ENCODE data around the gene MYO1D. TPM values are rescaled to one million over a fixed set of nuclear protein-coding genes. Genes with fewer than 3 reads are reported as not detected.
A peak's percentile ranks its signal among the peaks of the same experiment; 100 is the strongest.
"Not testable (repeated sequence)": the region's sequence is repeated elsewhere in the genome, so short reads cannot be mapped to it uniquely, and the experiment has no call there.

The MYO1D gene
- total RNA-seq = 22.8 and 23.4 TPM in 2 replicates

DNA sequence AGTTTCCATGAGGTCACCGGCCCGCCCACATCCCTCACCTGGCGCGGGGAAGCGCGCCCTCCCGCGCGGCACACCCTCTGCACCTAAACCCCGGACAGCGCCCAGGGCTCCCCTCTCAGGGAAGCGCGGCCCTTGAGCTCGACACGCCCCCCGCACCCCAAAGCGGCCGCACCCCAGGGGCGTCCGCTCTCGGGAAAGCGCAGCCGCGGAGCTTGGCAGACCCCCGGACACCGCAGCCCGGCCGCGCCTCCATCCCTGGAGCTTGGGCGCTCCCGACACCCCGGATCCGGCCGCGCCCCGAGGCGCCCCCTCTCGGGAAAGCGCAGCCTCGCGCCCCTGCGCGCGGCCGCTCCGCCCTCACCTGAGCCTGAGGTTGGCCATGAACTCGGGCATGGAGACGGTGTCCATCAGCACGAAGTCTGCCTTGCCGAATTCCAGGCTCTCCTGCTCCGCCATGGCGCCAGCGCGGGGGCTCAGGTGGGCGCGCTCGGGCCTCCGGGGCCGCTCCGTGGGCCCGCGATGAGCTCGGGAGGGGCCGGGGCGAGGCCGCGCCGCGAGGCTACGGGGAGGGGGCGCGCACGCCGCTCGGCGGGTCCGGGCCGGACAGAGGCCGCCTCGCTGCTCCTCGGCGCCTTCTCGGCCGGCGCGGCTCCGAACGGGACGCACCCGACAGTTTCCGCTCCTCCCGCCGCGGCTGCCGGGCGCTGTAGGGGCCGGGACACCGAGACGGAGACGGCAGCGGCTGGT lies at the start of gene MYO1D:
MYO1D (minus strand) TSS at position 708 of the 747 bp plus-strand sequence; CDS start at position 456, 252 bp downstream.
- Mint-ChIP-seq H3K4me1 (ENCODE audit: low read depth) (peaks cover 27% of the 10 kb centered on the region), H3K27ac (peak within 1 kb of the TSS; percentile 79)

DNA sequence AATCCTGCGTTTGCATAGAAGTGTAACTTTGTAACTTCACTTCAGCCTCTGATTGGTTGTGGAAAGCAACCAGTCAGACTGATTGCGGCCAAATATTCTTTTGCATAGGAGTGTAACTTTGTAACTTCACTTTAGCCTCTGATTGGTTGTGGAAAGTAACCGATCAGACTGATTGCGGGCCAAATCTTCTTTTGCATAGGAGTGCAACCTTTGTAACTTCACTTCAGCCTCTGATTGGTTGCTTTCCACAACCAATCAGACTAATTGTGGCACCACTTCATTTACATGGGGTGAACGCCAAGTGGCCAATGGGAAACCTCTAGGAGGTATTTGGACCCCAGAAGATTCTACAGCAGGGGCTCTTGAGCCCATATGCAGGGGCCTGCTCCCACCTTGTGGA lies 49.3 kb upstream of the MYO1D start:
- Mint-ChIP-seq H3K27ac (no peak overlapping the region), H3K4me3 (ENCODE audit: low read depth) (no peak overlapping the region), H3K36me3 (ENCODE audit: low read depth) (no peaks in the 10 kb centered on the region), H3K9me3 (no peaks in the 10 kb centered on the region), H3K4me1 (ENCODE audit: low read depth) (peaks cover 2% of the 10 kb centered on the region), H3K27me3 (ENCODE audit: low read depth) (peaks cover 18% of the 10 kb centered on the region)
- intact Hi-C loops (cut with micrococcal nuclease) = no loop called here
- no peak for DNase-seq (ENCODE audit: low spot score)

More for the DNA sequence above, at the start of gene MYO1D:
- H3K27me3 Mint-ChIP-seq (ENCODE audit: low read depth) = peaks cover 16% of the 10 kb centered on the region
- no peaks in the 10 kb centered on the region for H3K9me3 Mint-ChIP-seq
- H3K36me3 Mint-ChIP-seq (ENCODE audit: low read depth) = peaks cover 3% of the 10 kb centered on the region
- DNase-seq (ENCODE audit: low spot score) = peak; percentile 65
- intact Hi-C loops (cut with micrococcal nuclease) = loop anchor here (1.0 to 5.0 kb wide), 5 partner anchors 34 to 96 kb away; no protein-coding TSS in a partner anchor
- H3K4me3 Mint-ChIP-seq (ENCODE audit: low read depth) = peak within 1 kb of the TSS; percentile 95

DNA sequence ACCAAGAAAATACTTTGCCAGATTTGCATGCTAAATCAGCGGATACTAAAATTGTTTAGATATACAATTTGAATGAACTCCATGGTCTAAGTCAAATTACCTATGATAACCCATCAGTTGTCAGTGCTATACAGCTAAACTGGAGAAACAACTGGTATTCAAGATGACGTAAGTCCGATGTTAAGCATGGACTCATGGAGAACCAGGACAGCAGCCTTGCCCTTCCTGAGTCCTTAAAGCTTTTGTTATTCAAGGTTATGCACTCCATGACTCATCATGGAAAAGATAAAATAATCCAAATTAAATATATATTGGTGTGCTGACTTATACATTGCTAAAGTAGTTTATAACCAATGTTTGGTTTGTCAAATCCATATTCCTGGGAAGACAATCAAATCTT lies 47.0 kb upstream of the MYO1D start:
- H3K27me3 Mint-ChIP-seq (ENCODE audit: low read depth); intact Hi-C loops (cut with micrococcal nuclease); H3K4me1 Mint-ChIP-seq (ENCODE audit: low read depth); H3K36me3 Mint-ChIP-seq (ENCODE audit: low read depth); H3K4me3 Mint-ChIP-seq (ENCODE audit: low read depth); H3K27ac Mint-ChIP-seq; DNase-seq (ENCODE audit: low spot score); H3K9me3 Mint-ChIP-seq: not testable (repeated sequence)

DNA sequence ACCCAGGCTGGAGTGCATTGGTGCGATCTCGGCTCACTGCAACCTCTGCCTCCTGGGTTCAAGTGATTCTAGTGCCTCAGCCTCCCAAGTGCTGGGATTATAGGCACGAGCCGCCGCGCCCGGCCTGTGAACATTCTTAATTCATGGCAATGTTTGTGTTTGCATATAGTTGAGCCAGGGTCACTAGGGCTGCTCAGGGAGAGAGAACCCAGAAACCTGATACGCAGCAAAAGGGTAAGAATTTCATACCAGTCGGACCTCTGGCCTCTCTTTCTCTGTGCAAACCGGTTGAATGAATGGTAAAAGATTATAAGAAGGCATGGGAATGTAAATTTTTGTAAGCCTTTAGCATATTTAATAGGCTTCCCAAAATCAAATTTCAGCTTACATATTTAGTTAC lies 44.1 kb upstream of the MYO1D start:
- Mint-ChIP-seq H3K27me3 (ENCODE audit: low read depth) (peaks cover 3% of the 10 kb centered on the region), H3K4me1 (ENCODE audit: low read depth) (peaks cover 23% of the 10 kb centered on the region), H3K4me3 (ENCODE audit: low read depth) (no peak overlapping the region), H3K9me3 (no peaks in the 10 kb centered on the region), H3K27ac (no peak overlapping the region), H3K36me3 (ENCODE audit: low read depth) (no peaks in the 10 kb centered on the region)
- intact Hi-C loops (cut with micrococcal nuclease) = no loop called here
- DNase-seq (ENCODE audit: low spot score) = no peak

DNA sequence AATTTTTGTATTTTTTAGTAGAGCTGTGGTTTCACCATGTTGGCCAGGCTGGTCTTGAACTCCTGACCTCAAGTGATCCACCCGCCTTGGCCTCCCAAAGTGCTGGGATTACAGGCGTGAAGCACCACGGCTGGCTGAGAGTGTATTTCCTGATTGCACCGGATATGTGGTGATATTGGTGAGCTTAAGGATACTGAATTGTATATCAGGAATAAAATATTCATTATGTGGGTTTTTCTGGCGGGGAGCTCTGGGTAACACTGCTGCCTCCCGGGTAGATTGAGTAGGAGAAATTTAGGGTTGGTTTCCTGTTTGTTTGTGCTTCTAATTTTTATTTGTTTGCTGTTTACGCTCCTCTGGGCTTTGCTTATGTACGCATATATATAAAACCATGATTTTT lies 43.4 kb upstream of the MYO1D start:
- no peaks in the 10 kb centered on the region for H3K27me3 Mint-ChIP-seq (ENCODE audit: low read depth)
- H3K36me3 Mint-ChIP-seq (ENCODE audit: low read depth) = no peaks in the 10 kb centered on the region
- no peak overlapping the region for H3K4me3 Mint-ChIP-seq (ENCODE audit: low read depth)
- H3K9me3 Mint-ChIP-seq = no peaks in the 10 kb centered on the region
- H3K27ac Mint-ChIP-seq = peak overlapping the region; percentile 26
- intact Hi-C loops (cut with micrococcal nuclease) = no loop called here
- peaks cover 28% of the 10 kb centered on the region for H3K4me1 Mint-ChIP-seq (ENCODE audit: low read depth)
- DNase-seq (ENCODE audit: low spot score) = no peak

DNA sequence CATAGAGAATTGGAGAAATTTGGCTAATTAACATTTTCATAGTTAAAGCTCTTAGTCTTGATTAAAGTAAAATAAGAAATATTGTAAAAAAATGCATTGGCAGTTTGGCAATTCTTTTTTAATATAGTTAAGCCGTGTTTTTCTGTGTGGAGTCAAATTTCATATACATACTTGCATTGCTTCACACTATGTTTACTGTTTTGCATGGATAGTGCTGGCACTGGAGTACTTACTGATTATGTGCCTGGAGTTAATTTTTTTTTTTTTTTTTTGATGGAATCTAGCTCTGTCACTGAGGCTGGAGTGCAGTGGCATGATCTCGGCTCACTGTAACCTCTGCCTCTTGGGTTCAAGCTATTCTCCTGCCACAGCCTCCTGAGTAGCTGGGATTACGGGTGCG lies 43.0 kb upstream of the MYO1D start:
- H3K27me3 Mint-ChIP-seq (ENCODE audit: low read depth); H3K36me3 Mint-ChIP-seq (ENCODE audit: low read depth); H3K9me3 Mint-ChIP-seq; H3K4me3 Mint-ChIP-seq (ENCODE audit: low read depth); DNase-seq (ENCODE audit: low spot score); H3K27ac Mint-ChIP-seq: not testable (repeated sequence)
- intact Hi-C loops (cut with micrococcal nuclease) = loop anchor here (10.0 kb wide), 1 partner anchor 395 kb away; no protein-coding TSS in a partner anchor
- peaks cover 32% of the 10 kb centered on the region for H3K4me1 Mint-ChIP-seq (ENCODE audit: low read depth)

DNA sequence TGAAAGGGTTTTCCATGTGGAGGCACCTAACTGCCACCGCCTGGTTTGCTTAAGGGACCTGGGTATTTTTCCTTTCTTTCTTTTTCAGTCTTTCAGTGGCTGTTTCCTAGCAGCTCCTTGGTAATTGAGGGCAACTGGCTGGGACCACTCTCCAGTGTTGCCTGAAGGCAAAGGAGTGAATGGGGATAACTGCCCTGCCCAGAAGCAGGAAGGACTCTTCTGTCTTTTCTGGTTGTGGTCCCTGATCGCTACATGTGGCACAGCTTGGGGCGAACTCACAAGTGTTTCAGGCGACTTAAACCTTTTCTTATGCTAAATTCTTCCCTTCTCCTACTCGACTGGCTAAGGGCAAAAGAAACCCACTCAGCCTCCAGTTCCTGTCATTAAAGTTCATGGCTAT lies 40.9 kb upstream of the MYO1D start:
- H3K9me3 Mint-ChIP-seq = peaks cover 5% of the 10 kb centered on the region
- peak overlapping the region; percentile 68 for H3K27ac Mint-ChIP-seq
- no peaks in the 10 kb centered on the region for H3K36me3 Mint-ChIP-seq (ENCODE audit: low read depth)
- peaks cover 51% of the 10 kb centered on the region for H3K4me1 Mint-ChIP-seq (ENCODE audit: low read depth)
- H3K4me3 Mint-ChIP-seq (ENCODE audit: low read depth) = peak overlapping the region; percentile 37
- H3K27me3 Mint-ChIP-seq (ENCODE audit: low read depth) = no peaks in the 10 kb centered on the region
- intact Hi-C loops (cut with micrococcal nuclease) = loop anchor here (10.0 kb wide), 1 partner anchor 393 kb away; no protein-coding TSS in a partner anchor
- no peak for DNase-seq (ENCODE audit: low spot score)

DNA sequence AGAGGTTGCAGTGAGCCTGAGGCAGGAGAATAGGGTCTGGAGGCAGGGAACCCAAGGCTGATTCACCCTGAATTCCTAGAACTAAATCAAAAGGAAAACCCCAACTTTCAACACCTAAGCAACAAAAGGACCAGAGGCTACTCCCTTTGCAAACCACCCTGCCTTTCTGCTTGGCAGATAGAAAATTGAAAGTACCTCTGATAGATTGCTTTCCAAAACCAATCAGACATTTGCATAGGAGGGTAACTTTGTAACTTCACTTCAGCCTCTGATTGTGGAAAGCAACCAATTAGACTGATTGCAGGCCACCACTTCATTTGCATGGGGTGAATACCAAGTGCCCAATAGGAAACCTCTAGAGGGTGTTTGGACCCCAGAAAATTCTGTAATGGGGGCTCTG lies 40.2 kb upstream of the MYO1D start:
- Mint-ChIP-seq H3K9me3 (peaks cover 5% of the 10 kb centered on the region), H3K4me1 (ENCODE audit: low read depth) (peaks cover 57% of the 10 kb centered on the region), H3K36me3 (ENCODE audit: low read depth) (no peaks in the 10 kb centered on the region), H3K4me3 (ENCODE audit: low read depth) (no peak overlapping the region), H3K27ac (peak overlapping the region; percentile 68), H3K27me3 (ENCODE audit: low read depth) (no peaks in the 10 kb centered on the region)
- no peak for DNase-seq (ENCODE audit: low spot score)
- intact Hi-C loops (cut with micrococcal nuclease) = loop anchor here (10.0 kb wide), 1 partner anchor 392 kb away; no protein-coding TSS in a partner anchor

DNA sequence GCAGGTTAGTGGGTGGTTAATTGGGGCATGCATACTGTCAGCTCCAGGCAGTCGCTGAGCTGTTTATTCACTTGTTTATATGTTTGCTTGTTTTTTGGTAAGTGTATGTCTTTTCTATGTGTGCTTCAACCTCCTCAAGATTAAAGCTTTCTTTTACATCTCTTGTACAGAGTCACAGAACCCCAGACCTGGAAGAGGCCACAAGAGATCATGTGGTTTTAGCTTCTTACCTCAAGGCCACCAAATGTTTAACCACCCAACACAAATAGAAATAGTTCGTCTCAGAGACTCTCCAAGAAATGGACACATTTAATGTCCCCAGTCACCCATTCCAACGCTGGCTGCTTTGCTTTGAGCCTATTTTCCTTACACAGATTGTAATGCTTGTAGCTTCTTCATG lies 39.2 kb upstream of the MYO1D start:
- intact Hi-C loops (cut with micrococcal nuclease) = loop anchor here (10.0 kb wide), 1 partner anchor 391 kb away; no protein-coding TSS in a partner anchor

DNA sequence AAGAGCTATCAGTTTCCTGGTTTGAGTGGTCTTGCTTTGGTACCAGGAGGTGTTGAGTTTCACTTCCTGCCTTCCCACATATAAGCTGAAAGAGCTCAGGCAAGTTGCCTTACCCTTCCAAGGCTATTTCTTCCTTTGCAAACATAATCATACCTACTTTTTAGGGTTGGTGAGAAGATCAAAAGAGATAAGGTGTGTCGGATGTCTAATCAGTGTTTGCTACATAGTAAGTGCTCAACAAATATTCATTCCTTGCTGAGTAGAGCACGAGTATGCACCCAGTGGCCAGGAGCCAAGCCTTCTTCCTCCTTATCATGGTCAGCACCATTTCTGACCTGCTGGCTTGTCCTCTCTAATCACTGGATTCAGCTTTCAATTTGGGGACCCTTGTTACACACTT lies 38.3 kb upstream of the MYO1D start:
- peak overlapping the region; percentile 30 for H3K4me3 Mint-ChIP-seq (ENCODE audit: low read depth)
- peak overlapping the region; percentile 93 for H3K27ac Mint-ChIP-seq
- no peaks in the 10 kb centered on the region for H3K36me3 Mint-ChIP-seq (ENCODE audit: low read depth)
- H3K4me1 Mint-ChIP-seq (ENCODE audit: low read depth) = peaks cover 58% of the 10 kb centered on the region
- H3K9me3 Mint-ChIP-seq = peaks cover 5% of the 10 kb centered on the region
- H3K27me3 Mint-ChIP-seq (ENCODE audit: low read depth) = no peaks in the 10 kb centered on the region
- DNase-seq (ENCODE audit: low spot score) = peak; percentile 7
- intact Hi-C loops (cut with micrococcal nuclease) = loop anchor here (2.0 to 10.0 kb wide), 2 partner anchors 14 to 390 kb away; partner anchors contain the start of gene TMEM98

More for the DNA sequence above, 39.2 kb upstream of the MYO1D start:
- H3K4me3 Mint-ChIP-seq (ENCODE audit: low read depth) = peak overlapping the region; percentile 45
- peak; percentile 7 for DNase-seq (ENCODE audit: low spot score)
- peaks cover 58% of the 10 kb centered on the region for H3K4me1 Mint-ChIP-seq (ENCODE audit: low read depth)
- H3K9me3 Mint-ChIP-seq = peaks cover 5% of the 10 kb centered on the region
- no peaks in the 10 kb centered on the region for H3K36me3 Mint-ChIP-seq (ENCODE audit: low read depth)
- no peaks in the 10 kb centered on the region for H3K27me3 Mint-ChIP-seq (ENCODE audit: low read depth)
- peak overlapping the region; percentile 50 for H3K27ac Mint-ChIP-seq

DNA sequence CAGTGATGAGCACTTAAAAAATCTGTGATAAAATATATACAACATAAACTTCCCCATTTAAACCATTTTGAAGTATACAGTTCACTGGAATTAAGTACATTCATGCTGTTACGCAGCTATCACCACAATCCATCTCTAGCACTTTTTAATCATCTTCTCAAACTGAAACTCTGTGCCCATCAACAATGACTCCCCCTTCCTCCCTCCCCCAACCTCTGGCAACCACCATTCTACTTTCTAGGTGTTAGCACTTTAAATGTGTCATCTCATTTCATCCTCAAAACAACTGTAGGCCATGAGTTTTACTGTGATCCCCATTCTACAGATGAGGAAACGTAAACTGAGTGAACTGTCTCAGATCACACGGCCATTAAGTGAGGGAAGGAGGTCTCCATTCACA lies 37.3 kb upstream of the MYO1D start:
- no peaks in the 10 kb centered on the region for H3K27me3 Mint-ChIP-seq (ENCODE audit: low read depth)
- peaks cover 67% of the 10 kb centered on the region for H3K4me1 Mint-ChIP-seq (ENCODE audit: low read depth)
- H3K9me3 Mint-ChIP-seq = peaks cover 5% of the 10 kb centered on the region
- peak overlapping the region; percentile 62 for H3K4me3 Mint-ChIP-seq (ENCODE audit: low read depth)
- intact Hi-C loops (cut with micrococcal nuclease) = loop anchor here (1.0 to 10.0 kb wide), 5 partner anchors 10 to 389 kb away; partner anchors contain the start of genes MYO1D and TMEM98
- H3K36me3 Mint-ChIP-seq (ENCODE audit: low read depth) = no peaks in the 10 kb centered on the region
- H3K27ac Mint-ChIP-seq = peak overlapping the region; percentile 93
- peak; percentile 39 for DNase-seq (ENCODE audit: low spot score)

DNA sequence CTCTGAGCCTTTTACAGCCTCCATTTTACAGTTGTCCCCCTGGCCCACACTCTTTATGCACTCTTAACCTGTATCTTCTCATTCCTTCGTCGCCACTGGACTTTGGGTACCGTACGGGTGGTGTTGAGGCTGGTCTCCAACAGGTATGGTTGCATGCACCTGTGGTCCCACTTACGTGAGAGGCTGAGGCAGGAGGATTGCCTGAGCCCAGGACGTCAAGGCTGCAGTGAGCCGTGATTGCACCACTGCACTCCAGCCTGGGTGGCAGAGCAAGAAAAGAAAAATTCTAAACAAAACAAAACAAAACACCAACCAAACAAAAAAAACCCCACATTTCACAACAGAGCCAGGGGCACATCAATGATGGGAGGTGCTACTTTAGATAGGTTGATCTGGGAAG lies 36.7 kb upstream of the MYO1D start:
- H3K4me1 Mint-ChIP-seq (ENCODE audit: low read depth) = peaks cover 68% of the 10 kb centered on the region
- H3K27ac Mint-ChIP-seq = peak overlapping the region; percentile 93
- DNase-seq (ENCODE audit: low spot score) = peak; percentile 8
- peaks cover 5% of the 10 kb centered on the region for H3K9me3 Mint-ChIP-seq
- no peaks in the 10 kb centered on the region for H3K36me3 Mint-ChIP-seq (ENCODE audit: low read depth)
- H3K4me3 Mint-ChIP-seq (ENCODE audit: low read depth) = peak overlapping the region; percentile 28
- intact Hi-C loops (cut with micrococcal nuclease) = loop anchor here (10.0 kb wide), 1 partner anchor 389 kb away; no protein-coding TSS in a partner anchor
- no peaks in the 10 kb centered on the region for H3K27me3 Mint-ChIP-seq (ENCODE audit: low read depth)
